Vagina (tissue), 2 donors: Measurements from ENCODE around the gene PML. TPM values are rescaled to one million over a fixed set of nuclear protein-coding genes. Genes with fewer than 3 reads are reported as not detected.

ENCODE experiments used
- DNase-seq, 2 donors: peaks; one replicate each; pipeline ENCODE4 v3.0.0-alpha.2; 2017; ENCODE audit errors: extremely low spot score in 2 of 2
- H3K27ac ChIP-seq: fragments of 200-600 bp; sonication (generic); one replicate; pipeline ENCODE4 v1.5.1; 2019
- H3K27me3 ChIP-seq: fragments of 200-600 bp; sonication (generic); one replicate; pipeline ENCODE4 v1.5.1; 2019
- H3K36me3 ChIP-seq, 2 donors: fragments of 200-600 bp; sonication (generic); one replicate each; pipeline ENCODE4 v1.5.1; 2017 to 2019
- H3K4me1 ChIP-seq: fragments of 200-600 bp; sonication (generic); one replicate; pipeline ENCODE4 v1.5.1; 2019
- H3K4me3 ChIP-seq, 2 donors: fragments of 200-600 bp; sonication (generic); 1 replicate in 1 of 2; 2 replicates in 1 of 2; pipeline ENCODE4 v1.5.1; 2016 to 2019
- H3K9me3 ChIP-seq: fragments of 200-600 bp; sonication (generic); one replicate; pipeline ENCODE4 v1.5.1; 2019
- CTCF ChIP-seq, 3 experiments: fragments of 450-650 bp in 2 of 3; fragments of 200-600 bp in 1 of 3; sonication (generic) in 1 of 3; IDR thresholded peaks; one replicate each; pipeline ENCODE4 v1.5.1; 2017 to 2019; ENCODE audit warnings: antibody characterized with exemption in 3 of 3, mild to moderate bottlenecking in 2 of 3, moderate library complexity in 2 of 3
- POLR2A ChIP-seq, 2 donors: fragments of 450-650 bp; IDR thresholded peaks; one replicate each; pipeline ENCODE4 v1.6.1; 2017; ENCODE audit warnings: antibody characterized with exemption in 2 of 2, mild to moderate bottlenecking in 2 of 2, moderate library complexity in 2 of 2
- POLR2AphosphoS5 ChIP-seq, 2 donors: sonication (generic); formaldehyde crosslinking; IDR thresholded peaks; one replicate each; pipeline ENCODE4 v1.9.0; 2017; ENCODE audit warnings: antibody characterized with exemption in 2 of 2, mild to moderate bottlenecking in 2 of 2, low read depth in 1 of 2; ENCODE audit not compliant: insufficient read depth in 1 of 2
- intact Hi-C: fragments of 100-400 bp; cut with DNase I; formaldehyde crosslinking; loops from one replicate; pipeline ENCODE4 v1.15.1; 2023
- total RNA-seq: library from RNA; depleted of rRNA; stranded (reverse); fragments of >200 nt; gene quantifications from one replicate; pipeline ENCODE4 v1.2.3, GENCODE V29; 2016

Gene PML
- total RNA-seq, 1 donor from 2014 or later, result 107 TPM

GRCh38 chr15:73962433-73962832 lies 32.1 kb upstream of the PML start:
- no peaks in the 10 kb centered on the region for H3K36me3 ChIP-seq
- intact Hi-C loops, result loop anchor here (10.0 kb wide), 1 partner anchor 58 kb away; no protein-coding TSS in a partner anchor
- TF ChIP-seq CTCF (IDR thresholded peaks at IDR 0.05) (no peak), POLR2A (IDR thresholded peaks at IDR 0.05) (no peak), POLR2AphosphoS5 (IDR thresholded peaks at IDR 0.05; ENCODE audit: insufficient read depth in 1 of 2, low read depth in 1 of 2) (no peak)
- no peaks in the 10 kb centered on the region for H3K9me3 ChIP-seq
- no peak for DNase-seq
- no peak overlapping the region for H3K4me3 ChIP-seq
- no peaks in the 10 kb centered on the region for H3K27me3 ChIP-seq
- no peaks in the 10 kb centered on the region for H3K4me1 ChIP-seq
- H3K27ac ChIP-seq, result no peak overlapping the region

GRCh38 chr15:73964736-73965093 lies 29.8 kb upstream of the PML start:
- H3K27ac ChIP-seq, result no peak overlapping the region
- no peaks in the 10 kb centered on the region for H3K36me3 ChIP-seq
- H3K27me3 ChIP-seq, result no peaks in the 10 kb centered on the region
- intact Hi-C loops, result loop anchor here (10.0 kb wide), 1 partner anchor 60 kb away; no protein-coding TSS in a partner anchor
- TF ChIP-seq CTCF (IDR thresholded peaks at IDR 0.05), result peak; percentile 87 to 96 (median 94)
- no peak for TF ChIP-seq POLR2A (IDR thresholded peaks at IDR 0.05)
- TF ChIP-seq POLR2AphosphoS5 (IDR thresholded peaks at IDR 0.05; ENCODE audit: insufficient read depth in 1 of 2, low read depth in 1 of 2), result peak in 1 of 2 donors; percentile 48
- H3K4me1 ChIP-seq, result no peaks in the 10 kb centered on the region
- no peaks in the 10 kb centered on the region for H3K9me3 ChIP-seq
- DNase-seq, result no peak
- no peak overlapping the region for H3K4me3 ChIP-seq

DNA sequence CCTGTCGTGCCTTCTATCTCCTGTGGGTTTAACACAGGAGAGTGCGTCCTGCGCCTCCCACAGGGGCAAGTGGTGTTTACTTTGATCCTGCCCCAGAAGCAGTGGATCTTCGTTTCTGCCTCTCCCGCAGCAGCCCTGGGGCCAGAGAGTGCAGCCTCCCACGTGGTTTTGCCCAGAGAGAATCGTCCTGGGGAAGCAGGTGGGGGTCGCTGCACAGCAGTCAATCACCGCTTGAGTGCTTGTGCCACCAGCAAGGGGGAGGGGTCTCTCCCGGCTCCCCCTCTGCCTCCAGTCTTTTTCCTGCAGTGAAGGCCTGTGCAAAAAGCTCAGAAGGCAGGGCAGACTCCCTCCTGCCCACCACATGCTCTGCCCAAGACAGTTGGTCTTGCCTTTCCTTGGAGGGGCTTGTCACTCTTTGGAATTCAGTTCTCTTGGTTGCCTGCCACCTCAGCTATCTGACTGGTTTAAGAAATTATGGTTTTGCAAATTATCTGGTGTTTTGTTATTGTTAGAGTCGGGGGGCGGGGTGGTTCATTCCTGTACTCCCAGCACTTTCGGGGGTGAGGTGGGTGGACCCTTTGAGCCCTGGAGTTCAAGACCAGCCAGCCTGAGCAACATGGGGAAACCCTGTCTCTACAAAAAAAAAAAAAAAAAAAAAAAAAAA lies 29.3 kb upstream of the PML start:
- Histone ChIP-seq H3K36me3 (no peaks in the 10 kb centered on the region), H3K4me1 (no peaks in the 10 kb centered on the region), H3K27me3 (no peaks in the 10 kb centered on the region), H3K27ac (no peak overlapping the region), H3K9me3 (no peaks in the 10 kb centered on the region), H3K4me3 (no peak overlapping the region)
- TF ChIP-seq POLR2A (IDR thresholded peaks at IDR 0.05), result no peak
- no peak for TF ChIP-seq POLR2AphosphoS5 (IDR thresholded peaks at IDR 0.05; ENCODE audit: insufficient read depth in 1 of 2, low read depth in 1 of 2)
- TF ChIP-seq CTCF (IDR thresholded peaks at IDR 0.05), result peak in 1 of 3 experiments; percentile 0
- intact Hi-C loops, result loop anchor here (10.0 kb wide), 1 partner anchor 60 kb away; no protein-coding TSS in a partner anchor
- DNase-seq, result no peak

DNA sequence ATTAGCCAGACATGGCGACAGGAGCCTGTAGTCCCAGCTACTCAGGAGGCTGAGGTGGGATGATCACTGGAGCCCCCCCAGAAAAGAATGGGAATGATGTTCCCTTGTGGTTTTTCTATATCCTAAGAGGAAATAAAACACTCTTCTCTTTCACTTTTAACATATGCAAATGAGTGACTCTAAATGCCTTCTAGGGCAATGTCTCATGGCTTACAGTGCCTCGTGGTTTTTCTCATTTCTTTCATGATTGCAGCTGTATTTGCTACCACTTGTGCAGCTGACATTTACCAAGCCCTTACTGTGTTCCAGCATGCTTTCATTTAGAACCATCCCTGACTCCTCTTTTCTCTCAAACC lies 28.8 kb upstream of the PML start:
- Histone ChIP-seq H3K4me3 (no peak overlapping the region), H3K36me3 (no peaks in the 10 kb centered on the region), H3K27me3 (no peaks in the 10 kb centered on the region), H3K4me1 (no peaks in the 10 kb centered on the region), H3K9me3 (no peaks in the 10 kb centered on the region), H3K27ac (no peak overlapping the region)
- intact Hi-C loops, result loop anchor here (10.0 kb wide), 1 partner anchor 61 kb away; no protein-coding TSS in a partner anchor
- no peak for DNase-seq
- TF ChIP-seq POLR2AphosphoS5 (IDR thresholded peaks at IDR 0.05; ENCODE audit: insufficient read depth in 1 of 2, low read depth in 1 of 2) (no peak), CTCF (IDR thresholded peaks at IDR 0.05) (no peak), POLR2A (IDR thresholded peaks at IDR 0.05) (no peak)

DNA sequence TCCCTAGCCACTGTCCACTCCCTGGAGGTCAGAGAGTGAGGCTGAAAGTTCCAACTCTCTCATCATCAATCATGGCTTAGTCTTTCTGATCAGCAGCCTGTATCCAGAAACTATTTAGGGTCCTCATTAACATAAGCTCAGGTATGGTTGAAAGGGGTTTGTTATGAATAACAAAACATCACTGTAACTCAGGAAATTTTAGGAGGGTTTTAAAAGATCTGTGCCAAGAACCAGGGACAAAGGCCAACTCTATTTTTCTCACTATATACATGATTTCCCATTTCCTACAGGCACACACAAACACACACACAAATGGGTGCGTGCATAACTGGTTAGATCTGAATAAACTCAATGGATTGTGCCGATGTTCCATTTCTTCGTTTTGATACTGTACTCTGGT lies 26.1 kb upstream of the PML start:
- intact Hi-C loops, result loop anchor here (10.0 kb wide), 1 partner anchor 64 kb away; no protein-coding TSS in a partner anchor

More for the DNA sequence above, 26.1 kb upstream of the PML start:
- no peak for DNase-seq
- H3K9me3 ChIP-seq, result no peaks in the 10 kb centered on the region
- TF ChIP-seq POLR2AphosphoS5 (IDR thresholded peaks at IDR 0.05; ENCODE audit: insufficient read depth in 1 of 2, low read depth in 1 of 2) (no peak), POLR2A (IDR thresholded peaks at IDR 0.05) (no peak), CTCF (IDR thresholded peaks at IDR 0.05) (no peak)
- no peaks in the 10 kb centered on the region for H3K36me3 ChIP-seq
- no peaks in the 10 kb centered on the region for H3K27me3 ChIP-seq
- H3K4me3 ChIP-seq, result no peak overlapping the region
- peaks cover 10% of the 10 kb centered on the region for H3K4me1 ChIP-seq
- no peak overlapping the region for H3K27ac ChIP-seq
